ENCODE results near the gene DDOST.

The DDOST gene

GRCh38 chr1:20625176-20626097, 35.7 kb downstream of the DDOST start:
- no peak overlapping the region for H3K4me3 ChIP-seq (replicated peaks; ENCODE audit: low read depth, low read length)

GRCh38 chr1:20624709-20625108, 36.5 kb downstream of the DDOST start:
- no peak for TF ChIP-seq CTCF (IDR thresholded peaks at IDR 0.05; ENCODE audit: low read depth, low read length, missing control alignments)
- no peak for DNase-seq (ENCODE audit: extremely low read depth, low read depth)
- H3K4me3 ChIP-seq (replicated peaks; ENCODE audit: low read depth, low read length), result no peak overlapping the region

More at GRCh38 chr1:20625176-20626097, 35.7 kb downstream of the DDOST start:
- DNase-seq (ENCODE audit: extremely low read depth, low read depth), result no peak
- TF ChIP-seq CTCF (IDR thresholded peaks at IDR 0.05; ENCODE audit: low read depth, low read length, missing control alignments), result no peak

DNA sequence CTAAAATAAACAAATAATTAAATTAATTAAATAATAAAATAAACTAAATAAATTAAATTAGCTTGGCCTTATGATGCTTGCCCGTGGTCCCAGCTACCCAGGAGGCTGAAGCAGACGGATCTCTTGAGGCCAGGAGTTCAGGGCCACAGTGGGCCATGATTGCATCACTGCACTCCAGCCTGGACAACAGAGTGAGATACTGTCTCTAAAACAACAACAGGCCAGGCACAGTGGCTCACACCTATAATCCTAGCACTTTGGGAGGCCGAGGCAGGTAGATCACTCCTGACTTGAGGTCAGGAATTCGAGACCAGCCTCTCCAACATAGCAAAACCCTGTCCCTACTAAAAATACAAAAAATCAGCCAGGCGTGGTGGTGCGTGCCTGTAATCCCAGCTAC, 40.2 kb downstream of the DDOST start:
- no peak overlapping the region for H3K4me3 ChIP-seq (replicated peaks; ENCODE audit: low read depth, low read length)
- DNase-seq (ENCODE audit: extremely low read depth, low read depth), result no peak
- TF ChIP-seq CTCF (IDR thresholded peaks at IDR 0.05; ENCODE audit: low read depth, low read length, missing control alignments), result no peak

DNA sequence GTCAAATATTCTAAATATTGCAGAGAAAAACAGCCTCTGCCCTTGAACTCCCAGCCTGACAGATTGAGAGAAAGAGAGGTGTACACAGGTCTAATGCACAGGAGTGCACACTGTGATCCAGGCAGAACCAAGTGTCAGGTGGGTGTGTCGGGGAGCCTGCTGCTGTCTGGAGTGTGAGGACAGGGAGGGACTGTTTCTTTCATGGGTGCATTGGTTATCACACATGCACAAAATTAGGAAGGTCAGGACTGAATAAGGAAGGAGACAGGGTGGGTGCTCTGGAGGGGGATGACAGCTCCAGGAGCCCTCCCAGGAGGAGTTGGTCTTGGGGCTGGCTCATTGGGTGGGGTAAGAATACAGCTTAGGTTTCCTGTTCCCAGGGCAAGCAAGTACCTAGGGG, 41.2 kb downstream of the DDOST start:
- no peak for DNase-seq (ENCODE audit: extremely low read depth, low read depth)
- TF ChIP-seq CTCF (IDR thresholded peaks at IDR 0.05; ENCODE audit: low read depth, low read length, missing control alignments), result no peak
- H3K4me3 ChIP-seq (replicated peaks; ENCODE audit: low read depth, low read length), result no peak overlapping the region

DNA sequence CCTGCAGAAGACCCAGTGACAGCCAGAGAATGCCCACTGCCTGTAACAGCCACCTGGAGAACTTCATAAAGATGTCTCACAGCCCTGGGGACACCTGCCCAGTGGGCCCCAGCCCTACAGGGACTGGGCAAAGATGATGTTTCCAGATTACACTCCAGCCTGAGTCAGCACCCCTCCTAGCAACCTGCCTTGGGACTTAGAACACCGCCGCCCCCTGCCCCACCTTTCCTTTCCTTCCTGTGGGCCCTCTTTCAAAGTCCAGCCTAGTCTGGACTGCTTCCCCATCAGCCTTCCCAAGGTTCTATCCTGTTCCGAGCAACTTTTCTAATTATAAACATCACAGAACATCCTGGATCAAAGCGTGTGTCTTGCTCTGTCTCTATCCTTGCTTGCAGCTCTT, 42.6 kb downstream of the DDOST start:
- H3K4me3 ChIP-seq (replicated peaks; ENCODE audit: low read depth, low read length), result no peak overlapping the region
- TF ChIP-seq CTCF (IDR thresholded peaks at IDR 0.05; ENCODE audit: low read depth, low read length, missing control alignments), result no peak
- DNase-seq (ENCODE audit: extremely low read depth, low read depth), result no peak

DNA sequence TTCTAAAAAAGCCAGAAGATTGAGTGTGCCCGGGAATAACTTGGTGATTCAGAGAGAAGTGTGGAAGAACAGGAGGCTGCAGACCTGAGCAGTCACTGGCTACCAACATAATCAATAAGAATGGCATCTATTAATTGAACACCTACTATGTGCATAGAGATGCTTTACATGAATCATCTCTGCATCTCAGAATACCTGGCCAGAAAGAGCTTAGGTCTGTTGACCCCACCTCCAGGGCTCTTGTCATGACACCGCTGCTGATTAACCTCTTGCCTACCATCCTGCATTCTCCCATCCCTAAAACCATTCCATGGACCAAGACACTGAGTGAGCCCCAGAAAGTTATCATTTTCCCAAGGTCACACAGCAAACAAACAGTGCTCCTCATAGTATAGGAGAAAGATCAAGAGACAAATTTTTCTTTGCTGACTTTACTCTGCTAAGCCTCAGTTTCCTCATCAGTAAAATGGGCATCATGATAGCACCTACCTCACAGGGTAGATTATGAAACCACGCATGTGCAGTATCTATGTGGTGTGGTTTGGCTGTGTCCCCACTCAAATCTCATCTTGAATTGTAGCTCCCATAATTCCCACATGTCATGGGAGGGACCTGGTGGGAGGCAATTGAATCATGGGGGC, 44.2 kb downstream of the DDOST start:
- TF ChIP-seq CTCF (IDR thresholded peaks at IDR 0.05; ENCODE audit: low read depth, low read length, missing control alignments), result no peak
- no peak overlapping the region for H3K4me3 ChIP-seq (replicated peaks; ENCODE audit: low read depth, low read length)
- no peak for DNase-seq (ENCODE audit: extremely low read depth, low read depth)
